Activated CD4-positive, alpha-beta T cell treated with anti-CD3 and anti-CD28 coated beads, Interleukin-2, amount 10 ng/mL, durations not matched to agents 7 days and 5 days (primary cell): ENCODE measurements around the gene SLC26A1. TPM values are rescaled to one million over a fixed set of nuclear protein-coding genes. Genes with fewer than 3 reads are reported as not detected.
A peak's percentile ranks its signal among the peaks of the same experiment; 100 is the strongest.
"Not testable (repeated sequence)": the region's sequence is repeated elsewhere in the genome, so short reads cannot be mapped to it uniquely, and the experiment has no call there.

Experiments used
- CTCF ChIA-PET: fragments of 350-600 bp; sonication (Branson Sonifier 250); formaldehyde crosslinking; loops from one replicate; lab custom pipeline; 2021; ENCODE audit warnings: antibody characterized with exemption; lab: Charles Lee
- POLR2A ChIA-PET: fragments of 350-600 bp; sonication (Branson Sonifier 250); formaldehyde crosslinking; loops from one replicate; lab custom pipeline; 2021; ENCODE audit warnings: antibody characterized with exemption; lab: Charles Lee
- DNase-seq: peaks from one replicate; pipeline ENCODE4 v3.0.0-alpha.2; 2020
- H3K27ac Mint-ChIP-seq: one replicate; pipeline ENCODE4 v1.8.0; 2021; ENCODE audit warnings: mild to moderate bottlenecking, moderate library complexity, mixed read lengths
- H3K27me3 Mint-ChIP-seq: one replicate; pipeline ENCODE4 v1.8.0; 2021; ENCODE audit warnings: mixed read lengths
- H3K36me3 Mint-ChIP-seq: one replicate; pipeline ENCODE4 v1.8.0; 2021; ENCODE audit warnings: low read depth, mixed read lengths
- H3K4me1 Mint-ChIP-seq: one replicate; pipeline ENCODE4 v1.8.0; 2021; ENCODE audit warnings: mixed read lengths
- H3K4me3 Mint-ChIP-seq: one replicate; pipeline ENCODE4 v1.8.0; 2021; ENCODE audit warnings: mild to moderate bottlenecking, moderate library complexity, mixed read lengths
- H3K9me3 Mint-ChIP-seq: one replicate; pipeline ENCODE4 v1.8.0; 2021; ENCODE audit warnings: mixed read lengths
- total RNA-seq, 2 experiments: library from RNA; stranded (reverse); gene quantifications; one replicate each; pipeline ENCODE4 v1.2.3, GENCODE V29; 2021

Gene SLC26A1
- total RNA-seq, 2 experiments from 2014 or later = 0.17 to 0.48 TPM

DNA sequence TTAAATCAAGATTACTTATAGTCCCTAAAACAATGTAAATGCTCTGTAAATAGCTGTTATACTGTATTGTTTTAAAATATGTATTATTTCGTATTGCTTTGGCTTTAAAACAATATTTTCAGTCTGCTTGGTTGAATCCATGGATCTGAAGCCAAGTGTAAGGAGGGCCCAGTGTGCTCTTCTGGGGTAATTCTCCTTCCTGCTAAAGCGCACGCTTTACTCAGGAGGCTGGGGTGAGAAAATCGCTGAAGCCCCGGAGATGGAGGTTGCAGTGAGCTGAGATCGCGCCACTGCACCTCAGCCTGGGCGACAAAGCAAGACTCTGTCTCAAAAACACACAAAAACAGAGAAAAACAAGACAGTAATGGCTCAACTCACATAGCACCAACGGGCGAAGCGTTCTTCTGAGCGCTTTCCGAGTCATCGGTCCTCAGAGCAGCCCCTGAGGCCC, 6.8 kb downstream of the SLC26A1 start:
- ChIA-PET POLR2A (interaction anchor here (0.5 to 1.6 kb wide), 2 partner anchors 202 to 220 kb away, joined by 3 to 8 read pairs; no protein-coding TSS in a partner anchor), CTCF (interaction anchor here (1.2 to 1.7 kb wide), 4 partner anchors 14 to 244 kb away, joined by 3 to 10 read pairs (median 4); no protein-coding TSS in a partner anchor)
- Mint-ChIP-seq H3K27ac (peak overlapping the region; percentile 76), H3K27me3 (no peaks in the 10 kb centered on the region), H3K4me3 (peak overlapping the region; percentile 81), H3K4me1 (peaks cover 26% of the 10 kb centered on the region), H3K9me3 (no peaks in the 10 kb centered on the region), H3K36me3 (no peaks in the 10 kb centered on the region)
- no peak for DNase-seq

DNA sequence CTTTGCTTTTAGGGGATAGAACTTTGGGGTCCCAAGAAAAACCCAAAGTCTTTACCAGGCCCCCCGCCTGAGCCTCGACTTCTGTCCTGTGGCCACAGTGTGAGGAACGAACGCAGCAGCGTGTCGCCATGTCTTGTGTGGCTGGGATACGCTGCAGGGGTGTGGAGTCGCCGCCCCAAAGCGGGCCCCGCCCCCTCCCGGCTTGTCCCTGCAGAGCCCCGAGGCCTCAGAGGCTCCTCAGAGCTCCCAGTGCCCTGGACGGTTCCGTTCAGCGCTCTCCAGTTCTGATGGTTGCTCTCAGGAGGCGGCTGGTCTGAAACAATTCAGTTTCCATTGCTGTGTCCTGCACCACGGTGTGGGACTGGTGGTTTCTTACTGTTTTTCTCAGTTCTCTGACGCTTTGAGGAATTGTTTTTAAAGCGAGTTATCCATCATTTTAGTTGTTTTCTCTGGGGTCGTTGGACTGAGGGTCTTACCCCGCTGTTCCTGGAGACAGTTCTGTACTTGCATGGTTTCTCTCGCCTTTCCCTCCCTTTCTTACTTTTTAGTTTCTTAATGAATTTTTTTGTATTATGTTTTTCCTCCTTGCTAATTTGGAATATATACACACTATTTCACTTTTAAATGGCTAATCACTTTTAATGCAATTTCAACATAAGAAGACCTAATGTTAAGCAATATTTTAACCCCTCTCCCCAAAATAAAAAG, 7.9 kb downstream of the SLC26A1 start:
- peak overlapping the region; percentile 19 for H3K27ac Mint-ChIP-seq
- no peaks in the 10 kb centered on the region for H3K27me3 Mint-ChIP-seq
- H3K9me3 Mint-ChIP-seq = no peaks in the 10 kb centered on the region
- peak overlapping the region; percentile 81 for H3K4me3 Mint-ChIP-seq
- POLR2A ChIA-PET = no interaction called here
- H3K36me3 Mint-ChIP-seq = no peaks in the 10 kb centered on the region
- H3K4me1 Mint-ChIP-seq = peaks cover 26% of the 10 kb centered on the region
- DNase-seq = peak; percentile 67
- CTCF ChIA-PET = no interaction called here

DNA sequence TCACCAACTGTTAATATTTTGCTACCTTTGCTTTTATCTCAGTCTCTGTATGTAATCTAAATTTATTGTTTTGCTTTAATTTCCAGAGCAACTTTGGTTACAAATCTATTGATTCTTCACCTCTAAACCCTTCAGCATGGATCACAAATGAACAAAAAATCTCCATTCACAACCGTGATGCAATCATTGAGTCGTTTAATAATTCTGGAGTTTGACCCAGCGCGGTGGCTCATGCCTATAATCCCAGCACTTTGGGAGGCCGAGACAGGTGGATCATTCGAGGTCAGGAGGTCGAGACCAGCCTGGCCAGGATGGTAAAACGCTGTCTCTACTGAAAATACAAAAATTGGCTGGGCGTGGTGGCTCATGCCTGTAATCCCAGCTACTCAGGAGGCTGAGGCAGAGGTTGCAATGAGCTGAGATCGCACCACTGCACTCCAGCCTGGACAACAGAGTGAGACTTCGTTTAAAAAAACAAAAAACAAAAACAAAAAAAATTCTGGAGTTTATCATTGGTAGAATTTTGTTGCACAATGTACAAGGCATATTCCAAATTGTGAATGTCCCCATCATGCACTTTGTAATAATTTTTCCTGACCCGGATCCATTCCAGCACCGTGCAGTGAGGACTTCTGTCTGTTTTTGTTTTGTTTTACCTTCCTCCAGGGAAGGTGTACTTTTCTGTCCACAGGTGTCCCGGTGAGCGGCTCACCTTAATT, 8.7 kb downstream of the SLC26A1 start:
- H3K36me3 Mint-ChIP-seq = no peaks in the 10 kb centered on the region
- ChIA-PET POLR2A (no interaction called here), CTCF (no interaction called here)
- no peak overlapping the region for H3K4me3 Mint-ChIP-seq
- peaks cover 26% of the 10 kb centered on the region for H3K4me1 Mint-ChIP-seq
- no peak overlapping the region for H3K27ac Mint-ChIP-seq
- no peaks in the 10 kb centered on the region for H3K27me3 Mint-ChIP-seq
- H3K9me3 Mint-ChIP-seq = no peaks in the 10 kb centered on the region
- DNase-seq = no peak

DNA sequence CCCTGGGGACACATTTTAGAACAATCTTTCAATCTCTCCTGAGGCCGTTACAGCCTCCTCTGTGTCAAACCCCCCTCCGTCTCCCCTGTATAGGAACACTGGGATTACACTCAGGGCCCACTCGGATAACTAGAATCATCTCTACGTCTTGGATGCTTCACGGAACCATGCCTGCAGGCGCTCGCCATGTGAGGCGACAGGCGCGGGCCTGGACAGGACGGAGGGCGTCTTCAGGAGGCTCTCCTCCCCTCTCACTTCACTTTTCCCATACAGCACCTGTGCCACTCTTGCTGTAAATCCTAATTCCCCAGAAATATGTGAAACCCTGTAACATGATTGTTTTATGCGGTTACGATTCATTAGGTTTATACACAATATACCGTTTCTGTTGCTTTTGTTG, 10.4 kb downstream of the SLC26A1 start:
- POLR2A ChIA-PET = no interaction called here
- CTCF ChIA-PET = no interaction called here
- no peaks in the 10 kb centered on the region for H3K36me3 Mint-ChIP-seq
- no peak overlapping the region for H3K27ac Mint-ChIP-seq
- no peak for DNase-seq
- H3K9me3 Mint-ChIP-seq = no peaks in the 10 kb centered on the region
- H3K4me1 Mint-ChIP-seq = peaks cover 21% of the 10 kb centered on the region
- no peaks in the 10 kb centered on the region for H3K27me3 Mint-ChIP-seq
- no peak overlapping the region for H3K4me3 Mint-ChIP-seq

DNA sequence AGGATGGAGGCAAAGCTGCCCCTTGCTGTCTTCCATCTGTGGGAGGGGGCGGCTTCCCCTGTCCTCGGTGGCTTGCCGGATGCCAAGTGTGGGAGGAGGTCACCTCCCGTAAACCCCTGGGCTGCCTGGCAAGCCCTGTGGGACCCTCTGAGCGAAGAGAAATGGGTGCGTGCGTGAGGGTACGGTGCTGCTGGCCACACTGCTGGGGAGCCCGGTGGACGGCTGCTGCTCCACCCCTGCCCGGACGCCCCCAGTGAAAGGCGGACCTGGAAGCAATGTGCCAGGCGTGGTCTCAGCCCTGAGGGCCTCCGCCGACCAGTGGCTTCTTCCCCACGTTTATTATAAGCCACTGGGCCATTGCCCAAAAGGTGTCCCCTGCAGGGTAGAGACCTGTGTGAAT, 10.9 kb downstream of the SLC26A1 start:
- CTCF ChIA-PET = no interaction called here
- no peak for DNase-seq
- Mint-ChIP-seq H3K36me3 (no peaks in the 10 kb centered on the region), H3K4me3 (no peak overlapping the region), H3K27me3 (no peaks in the 10 kb centered on the region), H3K9me3 (no peaks in the 10 kb centered on the region), H3K27ac (no peak overlapping the region), H3K4me1 (peaks cover 18% of the 10 kb centered on the region)
- POLR2A ChIA-PET = no interaction called here

DNA sequence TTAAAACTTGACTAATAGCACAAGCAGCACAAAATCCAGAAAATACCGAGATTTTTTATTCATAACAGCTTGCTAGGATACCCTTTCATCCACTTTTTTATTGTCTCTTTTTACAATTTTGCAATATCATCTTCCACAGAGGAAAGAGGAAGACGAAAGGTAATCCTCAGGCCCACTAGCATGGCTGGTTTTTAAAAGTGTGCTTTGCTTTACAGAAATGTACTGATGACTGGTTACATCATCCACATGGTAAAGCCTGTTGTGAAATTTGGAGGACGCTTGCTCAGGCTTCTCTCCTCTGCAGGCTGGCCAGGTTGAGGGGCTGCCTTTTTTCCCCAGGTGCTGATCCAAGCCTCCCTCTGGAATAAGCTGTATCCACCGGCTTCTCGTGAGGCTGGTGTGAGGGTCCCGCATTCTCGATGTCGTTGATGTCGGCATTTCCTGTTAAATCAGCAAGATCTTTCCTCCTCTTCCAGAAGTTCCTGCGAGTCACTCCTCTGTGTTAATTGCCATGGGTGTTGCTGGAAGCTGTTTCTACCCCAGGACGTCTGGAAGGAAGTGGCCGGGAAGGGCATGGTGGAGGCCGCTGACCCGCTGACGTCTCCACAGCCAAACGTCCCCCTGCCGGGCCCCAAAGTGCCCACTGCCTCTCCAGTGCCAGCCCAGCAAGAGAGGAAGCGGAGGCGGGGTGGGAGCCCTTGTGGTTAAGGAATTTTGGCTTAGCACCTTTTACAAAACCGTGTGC, 14.1 kb downstream of the SLC26A1 start:
- Mint-ChIP-seq H3K4me1 (peaks cover 5% of the 10 kb centered on the region), H3K4me3 (no peak overlapping the region), H3K9me3 (no peaks in the 10 kb centered on the region), H3K27me3 (no peaks in the 10 kb centered on the region), H3K27ac (no peak overlapping the region), H3K36me3 (no peaks in the 10 kb centered on the region)
- DNase-seq = no peak
- CTCF ChIA-PET = no interaction called here
- POLR2A ChIA-PET = no interaction called here

DNA sequence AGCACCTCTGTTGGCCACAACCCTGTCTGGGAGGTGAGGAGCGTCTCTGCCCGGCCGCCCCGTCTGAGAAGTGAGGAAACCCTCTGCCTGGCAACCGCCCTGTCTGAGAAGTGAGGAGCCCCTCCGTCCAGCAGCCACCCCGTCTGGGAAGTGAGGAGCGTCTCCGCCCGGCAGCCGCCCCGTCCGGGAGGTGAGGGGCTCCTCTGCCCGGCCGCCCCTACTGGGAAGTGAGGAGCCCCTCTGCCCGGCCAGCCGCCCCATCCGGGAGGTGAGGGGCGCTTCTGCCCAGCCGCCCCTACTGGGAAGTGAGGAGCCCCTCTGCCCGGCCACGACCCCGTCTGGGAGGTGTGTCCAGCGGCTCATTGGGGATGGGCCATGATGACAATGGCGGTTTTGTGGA, 17.2 kb downstream of the SLC26A1 start:
- POLR2A ChIA-PET = not testable (repeated sequence)

DNA sequence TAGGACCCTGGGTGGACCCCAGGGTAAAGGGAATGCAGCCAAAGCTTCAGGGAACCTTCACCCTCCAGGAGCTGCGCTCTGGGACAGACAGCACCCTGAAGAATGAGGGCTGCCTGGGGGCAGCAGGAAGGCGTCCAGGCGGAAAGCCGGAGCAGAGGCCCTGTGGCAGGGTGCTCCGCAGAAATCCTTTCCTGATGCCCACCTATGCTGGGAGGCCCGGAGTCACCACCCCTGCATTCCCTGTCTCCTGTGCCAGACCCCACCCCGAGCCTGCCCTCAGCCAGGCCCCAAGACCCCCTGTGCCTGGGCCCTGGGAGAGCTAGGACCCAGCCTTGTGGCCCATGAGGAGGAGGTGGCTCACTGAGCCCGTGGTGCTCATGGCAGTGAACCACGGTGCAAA, 18.5 kb downstream of the SLC26A1 start:
- H3K9me3 Mint-ChIP-seq = no peaks in the 10 kb centered on the region
- ChIA-PET CTCF (no interaction called here), POLR2A (no interaction called here)
- DNase-seq = no peak
- no peaks in the 10 kb centered on the region for H3K27me3 Mint-ChIP-seq
- no peak overlapping the region for H3K27ac Mint-ChIP-seq
- H3K4me3 Mint-ChIP-seq = no peak overlapping the region
- H3K4me1 Mint-ChIP-seq = peaks cover 15% of the 10 kb centered on the region
- H3K36me3 Mint-ChIP-seq = no peaks in the 10 kb centered on the region

More for the DNA sequence above, 17.2 kb downstream of the SLC26A1 start:
- H3K36me3 Mint-ChIP-seq, H3K9me3 Mint-ChIP-seq, CTCF ChIA-PET, H3K4me3 Mint-ChIP-seq, H3K4me1 Mint-ChIP-seq, H3K27ac Mint-ChIP-seq, H3K27me3 Mint-ChIP-seq, DNase-seq: not testable (repeated sequence)

DNA sequence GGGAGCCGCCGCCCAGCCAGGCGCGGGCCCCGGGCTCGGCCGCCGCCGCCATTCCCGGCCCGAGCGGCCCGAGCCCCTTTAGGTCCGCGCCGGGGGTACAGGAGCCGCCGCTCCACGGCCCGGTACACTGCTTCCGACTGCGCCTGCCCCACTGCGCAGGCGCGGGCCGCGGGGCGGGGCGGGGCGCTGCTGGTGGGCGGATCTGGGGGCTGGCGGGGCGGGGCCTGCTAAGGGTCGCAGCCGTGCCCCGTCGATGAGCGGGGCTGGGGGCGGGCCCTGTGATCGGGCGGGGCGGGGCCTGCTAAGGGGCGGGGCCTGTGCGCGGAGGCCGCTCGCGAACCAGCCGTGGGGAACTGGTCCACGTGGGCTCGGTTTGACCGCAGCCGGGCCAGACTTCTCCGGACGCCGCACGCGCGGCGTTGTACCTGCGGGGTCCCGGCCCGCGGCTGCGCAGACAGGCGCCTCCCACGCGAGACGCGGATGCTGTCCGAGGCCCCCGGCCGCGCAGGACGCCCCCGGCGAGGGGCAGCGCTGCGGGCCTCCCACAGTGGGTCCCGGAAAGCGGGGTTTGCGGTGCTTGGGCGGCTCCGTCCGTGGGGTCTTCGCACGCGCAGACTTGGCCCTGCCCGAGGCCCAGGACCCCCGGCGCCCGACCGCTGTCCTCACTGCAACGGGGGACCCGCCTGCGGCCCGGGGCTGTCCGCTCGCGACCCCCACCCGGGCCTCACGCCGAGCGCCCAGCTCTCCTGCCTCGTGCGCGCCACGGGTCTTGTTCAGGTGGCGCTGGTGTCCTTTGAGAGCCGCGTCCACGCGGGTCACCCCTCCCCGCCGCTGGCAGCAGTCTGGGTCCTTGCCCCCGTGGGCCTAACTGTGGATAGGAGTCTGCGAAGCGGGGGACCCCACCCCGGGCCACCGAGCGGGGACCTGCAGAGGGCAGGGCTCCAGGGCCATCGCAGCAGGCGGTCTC, 19.5 kb downstream of the SLC26A1 start, which contains the start of gene DGKQ:
DGKQ (minus strand) TSS at position 139 of the 967 bp plus-strand sequence; CDS start at position 52, 87 bp downstream.
- peaks cover 15% of the 10 kb centered on the region for H3K4me1 Mint-ChIP-seq
- H3K9me3 Mint-ChIP-seq = no peaks in the 10 kb centered on the region
- H3K4me3 Mint-ChIP-seq = peak within 1 kb of the TSS; percentile 63
- no peaks in the 10 kb centered on the region for H3K27me3 Mint-ChIP-seq
- peak; percentile 84 for DNase-seq
- no peak within 1 kb of the TSS for H3K27ac Mint-ChIP-seq
- POLR2A ChIA-PET = no interaction called here
- H3K36me3 Mint-ChIP-seq = no peaks in the 10 kb centered on the region
- CTCF ChIA-PET = no interaction called here

DNA sequence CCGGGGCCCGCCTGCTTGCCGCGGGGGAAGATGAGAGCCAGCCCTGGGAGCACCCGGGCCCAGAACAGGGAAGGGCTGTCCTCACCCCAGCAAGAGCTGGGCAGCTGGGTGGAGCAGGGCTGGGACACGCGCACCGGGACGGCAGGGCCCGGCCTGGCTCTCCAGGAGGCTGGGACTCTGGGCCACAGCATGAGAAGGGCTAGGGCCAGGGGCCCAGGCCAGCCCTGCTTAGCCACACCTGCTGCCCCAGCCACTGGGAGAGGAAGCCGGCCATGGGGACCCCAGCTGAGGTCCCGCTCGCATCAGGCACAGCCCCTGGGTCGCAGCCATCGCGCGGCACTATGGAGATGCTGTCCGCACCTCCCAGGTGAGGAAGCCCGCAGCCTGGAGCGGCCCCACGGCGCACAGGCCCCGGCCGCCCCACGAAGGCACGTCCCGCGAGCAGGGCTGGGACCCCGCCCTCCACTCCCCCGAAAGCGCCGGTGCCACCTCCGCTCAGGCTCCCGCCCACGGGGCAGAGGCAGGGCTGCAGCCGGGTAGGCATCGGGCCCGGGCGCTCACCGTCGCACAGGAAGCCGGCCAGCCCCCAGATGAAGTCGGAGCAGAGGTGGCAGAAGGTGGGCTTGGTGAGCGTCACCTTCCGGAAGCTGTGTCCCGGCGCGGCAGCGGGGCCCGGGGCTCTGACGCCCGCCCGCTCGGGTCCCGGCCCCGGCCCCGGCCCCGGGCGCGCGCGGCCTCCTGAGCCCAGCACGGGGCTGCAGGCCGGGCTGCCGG, 20.4 kb downstream of the SLC26A1 start:
- ChIA-PET CTCF (interaction anchor here (1.0 kb wide), 1 partner anchor 14 kb away, joined by 3 read pairs; the partner anchor contains the start of gene IDUA), POLR2A (no interaction called here)
- H3K4me3 Mint-ChIP-seq = peak overlapping the region; percentile 63

DNA sequence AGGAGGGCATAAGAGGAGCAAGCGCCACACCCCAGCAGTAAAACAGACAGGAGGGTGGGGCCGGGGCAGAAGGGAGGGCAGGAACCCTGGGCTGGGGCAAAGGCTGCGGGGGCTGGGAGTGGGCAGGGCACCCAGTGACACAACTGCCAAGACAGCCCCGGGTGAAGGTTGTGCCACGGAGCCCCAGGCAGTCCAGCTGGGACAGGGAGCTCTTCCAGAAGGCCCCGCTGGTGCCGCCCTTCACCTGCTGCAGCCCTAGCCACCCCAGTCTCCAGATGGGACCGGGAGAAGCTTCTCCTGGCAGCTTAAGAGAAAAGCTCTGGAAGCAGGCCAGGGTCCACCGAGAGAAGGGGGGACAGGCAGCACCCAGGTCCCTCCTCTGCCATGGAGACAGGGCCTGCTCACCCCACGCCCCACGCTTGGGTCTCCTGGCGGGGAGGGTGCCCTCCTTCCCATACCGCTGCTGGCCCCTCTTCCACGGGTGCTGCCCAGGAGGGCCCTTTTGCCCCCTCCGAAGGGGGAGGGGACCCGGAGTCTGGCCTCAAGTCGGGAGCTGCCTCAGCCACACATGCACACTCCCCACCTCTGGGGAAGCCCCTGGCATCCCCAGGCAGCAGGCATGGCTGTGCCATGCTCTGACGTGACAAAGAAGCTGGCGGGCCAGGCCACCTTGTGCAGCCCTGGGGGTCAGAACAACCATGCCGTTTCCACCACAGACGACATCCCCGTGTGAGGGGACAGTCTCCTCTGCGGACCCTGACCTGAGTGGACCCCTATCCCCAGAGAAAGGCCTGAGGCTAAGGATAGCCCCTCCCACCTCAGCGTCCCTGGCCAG, 21.3 kb downstream of the SLC26A1 start:
- Mint-ChIP-seq H3K27me3 (no peaks in the 10 kb centered on the region), H3K36me3 (no peaks in the 10 kb centered on the region), H3K4me3 (peak overlapping the region; percentile 63), H3K9me3 (no peaks in the 10 kb centered on the region), H3K4me1 (peaks cover 15% of the 10 kb centered on the region), H3K27ac (no peak overlapping the region)
- no peak for DNase-seq
- CTCF ChIA-PET = interaction anchor here (1.0 kb wide), 1 partner anchor 15 kb away, joined by 3 read pairs; the partner anchor contains the start of gene IDUA
- POLR2A ChIA-PET = no interaction called here

More for the DNA sequence above, 20.4 kb downstream of the SLC26A1 start:
- no peaks in the 10 kb centered on the region for H3K36me3 Mint-ChIP-seq
- peak; percentile 55 for DNase-seq
- no peaks in the 10 kb centered on the region for H3K27me3 Mint-ChIP-seq
- H3K4me1 Mint-ChIP-seq = peaks cover 15% of the 10 kb centered on the region
- H3K27ac Mint-ChIP-seq = no peak overlapping the region
- H3K9me3 Mint-ChIP-seq = no peaks in the 10 kb centered on the region
